Psoas muscle (tissue), 8 donors: Measurements from ENCODE around the gene ADAMTS8. TPM values are rescaled to one million over a fixed set of nuclear protein-coding genes. Genes with fewer than 3 reads are reported as not detected.

ENCODE experiments used
- ATAC-seq, 4 donors: fragments of 200-7000 bp; cut with Tn5 transposase; one replicate each; pipeline ENCODE4 v1.9.1; 2020; ENCODE audit warnings: moderate library complexity in 3 of 4, mild to moderate bottlenecking in 2 of 4
- DNase-seq, 2 donors: peaks; one replicate each; pipeline ENCODE4 v3.0.0-alpha.2; 2020
- H3K27ac ChIP-seq: fragments of 200-600 bp; one replicate; pipeline ENCODE4 v1.8.0; 2022
- H3K27me3 ChIP-seq, 3 donors: fragments of 200-600 bp in 1 of 3; one replicate each; pipeline versions ENCODE4 v1.6.1 to v1.8.0; 2013 to 2022; ENCODE audit warnings: low read length in 2 of 3, mild to moderate bottlenecking in 2 of 3, moderate library complexity in 1 of 3; ENCODE audit not compliant: insufficient read depth in 3 of 3
- H3K36me3 ChIP-seq, 2 donors: fragments of 200-600 bp in 1 of 2; one replicate each; pipeline versions ENCODE4 v1.6.1 to v1.8.0; 2013 to 2022; ENCODE audit warnings: low read depth in 1 of 2, mild to moderate bottlenecking in 1 of 2, moderate library complexity in 1 of 2; ENCODE audit not compliant: insufficient read depth in 1 of 2
- H3K4me1 ChIP-seq: fragments of 200-600 bp; one replicate; pipeline ENCODE4 v1.8.0; 2022
- H3K4me3 ChIP-seq: fragments of 200-600 bp; one replicate; pipeline ENCODE4 v1.8.0; 2022; ENCODE audit warnings: mild to moderate bottlenecking
- H3K9me3 ChIP-seq: fragments of 200-600 bp; one replicate; pipeline ENCODE4 v1.8.0; 2022
- WGBS, 3 donors: extraction: QIAGEN DNeasy Blood & Tissue Kit; methylation state at CpG; one replicate each; pipeline versions ENCODE4 v1.1.6 to v1.1.7; 2013; 5-methylcytosine and 5-hydroxymethylcytosine counted together
- intact Hi-C, 2 donors: fragments of 100-400 bp; cut with DNase I; formaldehyde crosslinking; loops; one replicate each; pipeline versions ENCODE4 v1.11.0 to v1.14.2; 2022
- polyA plus RNA-seq, 3 donors: library from polyadenylated mRNA; stranded (reverse); fragments of 200-250 nt; gene quantifications; one replicate each; pipeline ENCODE4 v1.2.3, GENCODE V29; 2013
- total RNA-seq, 4 donors: library from RNA; stranded (reverse); fragmentation: NEBNext Ultra II Directional in 2 of 4; extraction: Animal tissue kit (Norgen Biotek cat#: 25700) in 2 of 4; gene quantifications; one replicate each; pipeline versions ENCODE4 v1.2.1 to v1.2.4, GENCODE V29; 2021 to 2023
- TF ChIP-seq, protein P1 (sequence below): fragments of 200-600 bp; IDR thresholded peaks from one replicate; pipeline ENCODE4 v1.8.0; 2022; ENCODE audit warnings: antibody characterized with exemption
- donor health status: healthy with polysubstance abuse.
- donor health status: DM: no; HTN: no; CAD: no; lungs with moderate emphysema.
- donor health status: Bipolar disorder and iron deficiency.
- donor health status: healthy.
- donor health status: DM: yes; HTN: yes; CAD: no.
- donor health status: DM: no; HTN: no; CAD: no.
- donor health status: DM: no; HTN: no; CAD: no.
- donor health status: DM: yes; HTN: yes; CAD: no.

The ADAMTS8 gene
- total and polyA plus RNA-seq, 7 donors, result 0.12 to 1.2 (median 0.32) TPM; not detected in 1

DNA sequence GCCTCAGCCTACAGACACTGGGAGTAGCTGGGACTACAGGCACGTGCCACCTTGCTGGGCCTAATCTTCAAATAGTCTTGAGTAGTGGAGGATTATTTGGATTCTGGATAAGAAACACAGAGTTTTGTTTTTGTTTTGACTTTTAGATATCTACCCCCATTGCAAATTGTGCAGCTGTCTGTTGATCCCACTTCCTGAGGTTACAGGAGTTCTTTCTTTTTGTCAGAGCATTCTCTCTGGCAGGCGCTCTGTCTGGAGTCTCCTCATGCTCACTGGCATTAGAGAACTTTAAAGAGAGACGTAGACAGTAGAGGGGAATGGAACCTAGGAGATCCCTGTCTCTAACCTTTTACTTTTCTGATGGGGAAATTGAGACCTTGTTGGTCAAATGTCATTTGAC is 7.8 kb upstream of the ADAMTS8 start:
- Histone ChIP-seq H3K9me3 (no peaks in the 10 kb centered on the region), H3K36me3 (no peaks in the 10 kb centered on the region), H3K27ac (no peak overlapping the region), H3K4me3 (no peak overlapping the region), H3K27me3 (no peaks in the 10 kb centered on the region), H3K4me1 (peaks cover 11% of the 10 kb centered on the region)
- TF ChIP-seq, protein P1, sequence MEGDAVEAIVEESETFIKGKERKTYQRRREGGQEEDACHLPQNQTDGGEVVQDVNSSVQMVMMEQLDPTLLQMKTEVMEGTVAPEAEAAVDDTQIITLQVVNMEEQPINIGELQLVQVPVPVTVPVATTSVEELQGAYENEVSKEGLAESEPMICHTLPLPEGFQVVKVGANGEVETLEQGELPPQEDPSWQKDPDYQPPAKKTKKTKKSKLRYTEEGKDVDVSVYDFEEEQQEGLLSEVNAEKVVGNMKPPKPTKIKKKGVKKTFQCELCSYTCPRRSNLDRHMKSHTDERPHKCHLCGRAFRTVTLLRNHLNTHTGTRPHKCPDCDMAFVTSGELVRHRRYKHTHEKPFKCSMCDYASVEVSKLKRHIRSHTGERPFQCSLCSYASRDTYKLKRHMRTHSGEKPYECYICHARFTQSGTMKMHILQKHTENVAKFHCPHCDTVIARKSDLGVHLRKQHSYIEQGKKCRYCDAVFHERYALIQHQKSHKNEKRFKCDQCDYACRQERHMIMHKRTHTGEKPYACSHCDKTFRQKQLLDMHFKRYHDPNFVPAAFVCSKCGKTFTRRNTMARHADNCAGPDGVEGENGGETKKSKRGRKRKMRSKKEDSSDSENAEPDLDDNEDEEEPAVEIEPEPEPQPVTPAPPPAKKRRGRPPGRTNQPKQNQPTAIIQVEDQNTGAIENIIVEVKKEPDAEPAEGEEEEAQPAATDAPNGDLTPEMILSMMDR, result no peak
- DNase-seq (no peak), ATAC-seq (no peak)
- intact Hi-C loops, result loop anchor here in 1 of 2 donors (5.0 kb wide), 1 partner anchor 236 kb away; no protein-coding TSS in a partner anchor
- 70 to 74% (median 71%) methylated on average over 3 of the region's 3 CpGs for WGBS, 3 donors

DNA sequence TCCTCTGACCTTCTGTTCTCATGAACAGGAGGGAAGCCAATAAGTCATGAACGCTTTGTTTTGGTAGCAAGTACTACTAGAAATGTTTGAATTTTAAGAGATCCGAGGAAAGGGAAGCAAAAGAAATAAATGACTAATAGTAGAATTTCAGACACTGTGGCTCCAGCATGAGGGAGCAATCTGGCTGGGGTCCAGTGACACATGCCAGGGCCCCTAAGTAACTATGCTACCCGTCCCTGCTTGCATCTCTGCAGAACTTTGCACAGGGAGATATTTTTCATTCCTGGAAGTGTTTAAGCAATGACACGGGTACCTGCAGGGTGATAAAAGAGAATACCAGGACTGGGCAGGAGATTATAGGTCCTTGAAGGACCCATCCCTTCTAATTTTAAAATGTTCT is 7.3 kb upstream of the ADAMTS8 start:
- WGBS, 3 donors, result 45 to 69% (median 47%) methylated on average over 4 of the region's 4 CpGs

GRCh38 chr11:130434521-130435223 is 6.3 kb upstream of the ADAMTS8 start:
- H3K27me3 ChIP-seq, result peaks cover 0 to 11% (median 3%) of the 10 kb centered on the region in 3 donors
- H3K27ac ChIP-seq, result peak overlapping the region; percentile 48
- no peaks in the 10 kb centered on the region for H3K9me3 ChIP-seq
- H3K4me3 ChIP-seq, result peak overlapping the region; percentile 66
- H3K4me1 ChIP-seq, result peaks cover 11% of the 10 kb centered on the region
- ATAC-seq (peak; percentile 90 to 95 (median 92)), DNase-seq (peak; percentile 68 to 83)
- intact Hi-C loops, result loop anchor here (1.0 to 5.0 kb wide), 5 partner anchors 222 to 460 kb away; no protein-coding TSS in a partner anchor
- TF ChIP-seq, protein P1, result peak; percentile 87
- no peaks in the 10 kb centered on the region for H3K36me3 ChIP-seq
- 0% methylated on average over 20 of the region's 20 CpGs for WGBS, 3 donors

More for the DNA sequence above, 7.3 kb upstream of the ADAMTS8 start:
- Histone ChIP-seq H3K4me3 (no peak overlapping the region), H3K4me1 (peaks cover 11% of the 10 kb centered on the region), H3K9me3 (no peaks in the 10 kb centered on the region), H3K36me3 (no peaks in the 10 kb centered on the region), H3K27ac (no peak overlapping the region), H3K27me3 (peaks cover 0 to 1% (median 0%) of the 10 kb centered on the region in 3 donors)
- TF ChIP-seq, protein P1, result no peak
- DNase-seq (no peak), ATAC-seq (no peak)
- intact Hi-C loops, result loop anchor here (2.0 to 5.0 kb wide), 3 partner anchors 237 to 459 kb away; no protein-coding TSS in a partner anchor

DNA sequence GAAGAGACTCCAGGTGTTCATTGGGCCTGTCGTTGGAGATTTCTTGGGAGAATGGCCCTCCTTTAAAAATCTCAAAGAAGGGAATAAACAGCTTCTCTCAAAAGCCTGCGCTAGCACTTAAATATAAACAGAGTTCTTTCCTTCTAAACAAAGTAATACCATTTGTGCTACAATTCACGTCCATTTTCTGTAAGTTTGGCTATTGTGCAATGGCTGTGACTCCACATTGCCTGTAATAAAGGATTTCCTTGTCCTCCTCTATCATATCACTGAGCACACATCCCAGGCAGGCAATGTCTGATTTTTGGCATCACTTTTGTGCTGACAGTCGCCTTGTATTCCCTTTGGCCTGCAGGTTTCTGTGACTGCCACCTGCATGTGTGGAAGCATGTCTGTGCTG is 4.9 kb upstream of the ADAMTS8 start:
- TF ChIP-seq, protein P1, result no peak
- no peak for ATAC-seq
- H3K9me3 ChIP-seq, result no peaks in the 10 kb centered on the region
- H3K4me3 ChIP-seq, result no peak overlapping the region
- 87 to 94% (median 90%) methylated on average over 4 of the region's 4 CpGs for WGBS, 3 donors
- no peak overlapping the region for H3K27ac ChIP-seq
- H3K27me3 ChIP-seq, result peaks cover 0 to 15% (median 4%) of the 10 kb centered on the region in 3 donors
- no peaks in the 10 kb centered on the region for H3K36me3 ChIP-seq
- H3K4me1 ChIP-seq, result peaks cover 16% of the 10 kb centered on the region
- DNase-seq, result no peak
- intact Hi-C loops, result loop anchor here in 1 of 2 donors (5.0 kb wide), 1 partner anchor 221 kb away; no protein-coding TSS in a partner anchor
